MM.1S (cell line): Measurements from ENCODE around the gene SNAI3.

Experiments
- CTCF ChIP-seq: fragments of 300-600 bp; sonication (generic); IDR thresholded peaks from 2 replicates; pipeline ENCODE4 v1.5.1; 2016; ENCODE audit warnings: antibody characterized with exemption, low read length, mixed read lengths
- EZH2phosphoT487 ChIP-seq: fragments of 300-600 bp; sonication (generic); IDR thresholded peaks from 2 replicates; pipeline ENCODE4 v1.6.1; 2018; ENCODE audit warnings: antibody characterized with exemption, low read length

DNA sequence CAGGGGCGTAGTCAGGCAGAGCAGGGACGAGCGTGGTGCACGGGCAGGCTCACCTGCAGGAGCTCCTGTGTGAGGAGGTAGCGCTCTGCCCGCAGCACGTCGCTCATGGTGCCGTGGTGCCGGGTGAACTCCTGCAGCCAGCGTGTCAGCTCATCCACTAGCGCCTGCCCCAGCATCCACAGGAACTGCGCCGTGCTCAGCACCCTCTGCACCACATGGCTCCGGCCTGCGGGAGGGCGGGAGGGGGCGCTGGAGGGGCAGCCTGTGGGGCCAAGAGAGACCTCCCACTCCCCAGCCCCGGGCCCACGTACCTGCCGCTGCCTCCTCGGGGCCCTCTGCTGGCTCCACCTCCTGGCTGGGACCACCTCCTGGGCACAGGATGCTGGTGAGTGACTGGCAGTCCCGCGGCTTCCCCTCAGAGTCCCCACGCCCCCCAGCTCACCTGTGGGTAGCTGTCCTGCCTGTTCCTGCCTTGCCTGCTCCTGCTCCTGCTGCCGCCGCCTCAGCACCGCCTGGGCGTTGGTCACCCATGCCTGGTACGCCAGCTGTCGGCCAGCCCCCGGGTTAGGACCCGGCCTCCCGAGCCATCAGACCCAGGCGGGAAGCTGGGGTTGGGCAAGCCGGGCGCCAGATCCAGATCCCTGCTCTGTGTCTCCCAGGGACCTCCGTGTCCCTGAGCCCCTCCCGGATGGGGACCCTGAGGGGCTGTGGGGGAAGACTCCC, 36.6 kb upstream of the SNAI3 start:
- TF ChIP-seq CTCF (no peak), EZH2phosphoT487 (no peak)
